Astrocyte of the spinal cord (primary cell): ENCODE data around the gene STARD3.

ENCODE experiments used
- DNase-seq: peaks from one replicate; pipeline ENCODE4 v3.0.0; 2011; ENCODE audit warnings: low read depth, low spot score
- H3K4me3 ChIP-seq: 2 replicates; pipeline ENCODE4 v1.5.1; 2011; ENCODE audit warnings: low read depth, mild to moderate bottlenecking, low read length, moderate library complexity
- CTCF ChIP-seq: IDR thresholded peaks from 2 replicates; pipeline ENCODE4 v1.5.1; 2012; ENCODE audit warnings: low read depth, mild to moderate bottlenecking, low read length, inconsistent platforms
- in situ Hi-C: cut with HindIII; loops from 2 replicates; pipeline ENCODE4 v1.10.0; 2017; ENCODE audit warnings: low sequenced_read_pairs

Gene STARD3

GRCh38 chr17:39677542-39678339, 40.8 kb downstream of the STARD3 start:
- TF ChIP-seq CTCF = no peak
- no peak overlapping the region for H3K4me3 ChIP-seq
- no peak for DNase-seq
- in situ Hi-C loops = no loop called here

- in situ Hi-C loops = no loop called here
Observed at GRCh38 chr17:39678340-39679116, 41.6 kb downstream of the STARD3 start.

GRCh38 chr17:39679521-39680192, 42.7 kb downstream of the STARD3 start:
- TF ChIP-seq CTCF = no peak
- no peak for DNase-seq
- H3K4me3 ChIP-seq = no peak overlapping the region
- in situ Hi-C loops = no loop called here

More at GRCh38 chr17:39678340-39679116, 41.6 kb downstream of the STARD3 start:
- no peak for DNase-seq
- no peak overlapping the region for H3K4me3 ChIP-seq
- no peak for TF ChIP-seq CTCF

GRCh38 chr17:39683295-39683939, 46.5 kb downstream of the STARD3 start:
- H3K4me3 ChIP-seq = no peak overlapping the region
- DNase-seq = no peak
- no peak for TF ChIP-seq CTCF
- in situ Hi-C loops = no loop called here

- H3K4me3 ChIP-seq = no peak overlapping the region
- TF ChIP-seq CTCF = no peak
- in situ Hi-C loops = no loop called here
- no peak for DNase-seq
Observed at GRCh38 chr17:39684369-39685192, 47.6 kb downstream of the STARD3 start.

GRCh38 chr17:39687101-39687545, 50.2 kb downstream of the STARD3 start:
- in situ Hi-C loops = no loop called here
- no peak for TF ChIP-seq CTCF
- DNase-seq = no peak
- peak overlapping the region; percentile 76 for H3K4me3 ChIP-seq
